Neural cell (in vitro differentiated cells): ENCODE measurements around the gene KIF16B. TPM values are rescaled to one million over a fixed set of nuclear protein-coding genes. Genes with fewer than 3 reads are reported as not detected.

Experiments used
- H2AFZ ChIP-seq: fragments of 200-600, 300-800 bp; sonication (generic), shearing (Covaris generic); 2 replicates; pipeline ENCODE4 v1.6.0; 2014; ENCODE audit warnings: low read depth, mild to moderate bottlenecking, antibody characterized with exemption, low read length, moderate library complexity
- H3F3A ChIP-seq: fragments of 200-600 bp; shearing (Covaris generic); 2 replicates; pipeline ENCODE4 v1.6.1; 2016; ENCODE audit warnings: mild to moderate bottlenecking, moderate library complexity, mixed read lengths, antibody characterized with exemption, low read length; ENCODE audit not compliant: insufficient read depth, poor library complexity, severe bottlenecking
- H3K27ac ChIP-seq: fragments of 200-600, 300-800 bp; sonication (generic), shearing (Covaris generic); 2 replicates; pipeline ENCODE4 v1.5.1; 2014; ENCODE audit warnings: mild to moderate bottlenecking, low read length, moderate library complexity
- H3K27me3 ChIP-seq: fragments of 300-800, 200-600 bp; sonication (generic), shearing (Covaris generic); 2 replicates; pipeline ENCODE4 v1.6.0; 2014; ENCODE audit warnings: mild to moderate bottlenecking, low read depth, low read length, moderate library complexity; ENCODE audit not compliant: insufficient read depth
- H3K36me3 ChIP-seq: fragments of 300-800, 200-600 bp; sonication (generic), shearing (Covaris generic); 2 replicates; pipeline ENCODE4 v1.5.1; 2014; ENCODE audit warnings: mild to moderate bottlenecking, antibody characterized with exemption, low read length, moderate library complexity; ENCODE audit not compliant: insufficient read depth
- H3K4me2 ChIP-seq: fragments of 300-800, 200-600 bp; sonication (generic), shearing (Covaris generic); 2 replicates; pipeline ENCODE4 v1.6.0; 2014; ENCODE audit warnings: mild to moderate bottlenecking, low read length
- H3K4me3 ChIP-seq: fragments of 300-800, 200-600 bp; sonication (generic), shearing (Covaris generic); 2 replicates; pipeline ENCODE4 v1.5.1; 2014; ENCODE audit warnings: mild to moderate bottlenecking, low read length, moderate library complexity
- H3K79me2 ChIP-seq: fragments of 200-600 bp; shearing (Covaris generic); replicated peaks from 2 replicates; pipeline ENCODE4 v1.6.0; 2014; ENCODE audit warnings: mild to moderate bottlenecking, low read length, moderate library complexity; ENCODE audit not compliant: insufficient read depth
- H3K9ac ChIP-seq: fragments of 300-800, 200-600 bp; sonication (generic), shearing (Covaris generic); 2 replicates; pipeline ENCODE4 v1.6.1; 2016; ENCODE audit warnings: mild to moderate bottlenecking, low read length, mixed read lengths
- H3K9me2 ChIP-seq: fragments of 200-600 bp; shearing (Covaris generic); 2 replicates; pipeline ENCODE4 v1.6.1; 2016; ENCODE audit warnings: mild to moderate bottlenecking, low read length, mixed read lengths; ENCODE audit not compliant: insufficient read depth
- H3K9me3 ChIP-seq: fragments of 200-600, 300-800 bp; sonication (generic), shearing (Covaris generic); 2 replicates; pipeline ENCODE4 v1.6.1; 2016; ENCODE audit warnings: mild to moderate bottlenecking, mixed run types, low read length, moderate library complexity, mixed read lengths
- H4K20me1 ChIP-seq: fragments of 200-600 bp; shearing (Covaris generic); 2 replicates; pipeline ENCODE4 v1.6.1; 2016; ENCODE audit warnings: mild to moderate bottlenecking, mixed run types; ENCODE audit not compliant: insufficient read depth
- EP300 ChIP-seq: fragments of 450-650 bp; conservative IDR thresholded peaks from 2 replicates; pipeline ENCODE4 v1.6.1; 2014; ENCODE audit warnings: antibody characterized with exemption, mild to moderate bottlenecking, moderate library complexity; ENCODE audit not compliant: poor library complexity, severe bottlenecking
- EZH2 ChIP-seq: fragments of 200-600, 300-800 bp; shearing (Covaris generic), sonication (generic); IDR thresholded peaks from 2 replicates; pipeline ENCODE4 v1.6.1; 2014; ENCODE audit warnings: antibody characterized with exemption, low read length, borderline replicate concordance, mild to moderate bottlenecking; ENCODE audit not compliant: insufficient read depth, poor library complexity, severe bottlenecking
- MXI1 ChIP-seq: fragments of 450-650 bp; conservative IDR thresholded peaks from 2 replicates; pipeline ENCODE4 v1.6.1; 2014; ENCODE audit warnings: antibody characterized with exemption, mild to moderate bottlenecking; ENCODE audit not compliant: poor library complexity, severe bottlenecking
- POLR2AphosphoS5 ChIP-seq: IDR thresholded peaks from 2 replicates; pipeline ENCODE4 v1.6.1; 2012
- RAD21 ChIP-seq: fragments of 450-650 bp; conservative IDR thresholded peaks from 2 replicates; pipeline ENCODE4 v1.6.1; 2014; ENCODE audit warnings: antibody characterized with exemption, mild to moderate bottlenecking, moderate library complexity
- SMC3 ChIP-seq: fragments of 450-650 bp; conservative IDR thresholded peaks from 2 replicates; pipeline ENCODE4 v1.6.1; 2014; ENCODE audit warnings: antibody characterized with exemption, mild to moderate bottlenecking, moderate library complexity; ENCODE audit not compliant: poor library complexity
- TAF1 ChIP-seq: IDR thresholded peaks from 2 replicates; pipeline ENCODE4 v1.6.1; 2012; ENCODE audit warnings: low read depth
- polyA plus RNA-seq: library from polyadenylated mRNA; depleted of rRNA; stranded (reverse); fragments of >200 nt; gene quantifications from 2 replicates; pipeline ENCODE4 v1.2.3, GENCODE V29; 2014
- TF ChIP-seq, protein P1 (sequence below): IDR thresholded peaks from 2 replicates; pipeline ENCODE4 v1.6.1; 2012; ENCODE audit warnings: borderline replicate concordance
- TF ChIP-seq, protein P2 (sequence below): fragments of 450-650 bp; IDR thresholded peaks from 2 replicates; pipeline ENCODE4 v1.5.1; 2014; ENCODE audit warnings: antibody characterized with exemption, mild to moderate bottlenecking, moderate library complexity; ENCODE audit not compliant: poor library complexity, severe bottlenecking

KIF16B gene
- polyA plus RNA-seq, 1 donor from 2014 or later = 3.8 TPM

DNA sequence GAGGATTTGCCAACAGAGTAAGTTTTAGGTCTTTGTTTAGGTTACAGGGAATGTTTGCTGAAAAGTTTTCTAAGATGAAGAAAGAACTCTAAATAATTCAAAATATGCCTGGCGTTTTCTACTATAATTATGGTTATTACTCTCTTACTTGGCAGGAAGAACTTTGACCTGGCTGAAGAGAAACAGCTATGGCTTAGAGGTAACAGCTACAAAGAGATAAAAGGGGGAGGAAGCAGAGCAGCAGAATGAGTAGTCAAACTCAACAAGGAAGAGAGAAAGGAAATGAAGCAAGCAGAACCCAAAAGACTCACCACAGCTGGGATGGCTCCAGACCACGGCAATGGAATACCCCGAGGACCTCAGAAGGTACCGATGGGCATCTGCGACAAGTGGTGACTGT lies 95.6 kb downstream of the KIF16B start:
- TF ChIP-seq POLR2AphosphoS5 (no peak), EZH2 (no peak), SMC3 (no peak), EP300 (no peak), MXI1 (no peak), TAF1 (no peak), RAD21 (no peak)
- TF ChIP-seq, protein P1, sequence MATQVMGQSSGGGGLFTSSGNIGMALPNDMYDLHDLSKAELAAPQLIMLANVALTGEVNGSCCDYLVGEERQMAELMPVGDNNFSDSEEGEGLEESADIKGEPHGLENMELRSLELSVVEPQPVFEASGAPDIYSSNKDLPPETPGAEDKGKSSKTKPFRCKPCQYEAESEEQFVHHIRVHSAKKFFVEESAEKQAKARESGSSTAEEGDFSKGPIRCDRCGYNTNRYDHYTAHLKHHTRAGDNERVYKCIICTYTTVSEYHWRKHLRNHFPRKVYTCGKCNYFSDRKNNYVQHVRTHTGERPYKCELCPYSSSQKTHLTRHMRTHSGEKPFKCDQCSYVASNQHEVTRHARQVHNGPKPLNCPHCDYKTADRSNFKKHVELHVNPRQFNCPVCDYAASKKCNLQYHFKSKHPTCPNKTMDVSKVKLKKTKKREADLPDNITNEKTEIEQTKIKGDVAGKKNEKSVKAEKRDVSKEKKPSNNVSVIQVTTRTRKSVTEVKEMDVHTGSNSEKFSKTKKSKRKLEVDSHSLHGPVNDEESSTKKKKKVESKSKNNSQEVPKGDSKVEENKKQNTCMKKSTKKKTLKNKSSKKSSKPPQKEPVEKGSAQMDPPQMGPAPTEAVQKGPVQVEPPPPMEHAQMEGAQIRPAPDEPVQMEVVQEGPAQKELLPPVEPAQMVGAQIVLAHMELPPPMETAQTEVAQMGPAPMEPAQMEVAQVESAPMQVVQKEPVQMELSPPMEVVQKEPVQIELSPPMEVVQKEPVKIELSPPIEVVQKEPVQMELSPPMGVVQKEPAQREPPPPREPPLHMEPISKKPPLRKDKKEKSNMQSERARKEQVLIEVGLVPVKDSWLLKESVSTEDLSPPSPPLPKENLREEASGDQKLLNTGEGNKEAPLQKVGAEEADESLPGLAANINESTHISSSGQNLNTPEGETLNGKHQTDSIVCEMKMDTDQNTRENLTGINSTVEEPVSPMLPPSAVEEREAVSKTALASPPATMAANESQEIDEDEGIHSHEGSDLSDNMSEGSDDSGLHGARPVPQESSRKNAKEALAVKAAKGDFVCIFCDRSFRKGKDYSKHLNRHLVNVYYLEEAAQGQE = no peak
- TF ChIP-seq, protein P2, sequence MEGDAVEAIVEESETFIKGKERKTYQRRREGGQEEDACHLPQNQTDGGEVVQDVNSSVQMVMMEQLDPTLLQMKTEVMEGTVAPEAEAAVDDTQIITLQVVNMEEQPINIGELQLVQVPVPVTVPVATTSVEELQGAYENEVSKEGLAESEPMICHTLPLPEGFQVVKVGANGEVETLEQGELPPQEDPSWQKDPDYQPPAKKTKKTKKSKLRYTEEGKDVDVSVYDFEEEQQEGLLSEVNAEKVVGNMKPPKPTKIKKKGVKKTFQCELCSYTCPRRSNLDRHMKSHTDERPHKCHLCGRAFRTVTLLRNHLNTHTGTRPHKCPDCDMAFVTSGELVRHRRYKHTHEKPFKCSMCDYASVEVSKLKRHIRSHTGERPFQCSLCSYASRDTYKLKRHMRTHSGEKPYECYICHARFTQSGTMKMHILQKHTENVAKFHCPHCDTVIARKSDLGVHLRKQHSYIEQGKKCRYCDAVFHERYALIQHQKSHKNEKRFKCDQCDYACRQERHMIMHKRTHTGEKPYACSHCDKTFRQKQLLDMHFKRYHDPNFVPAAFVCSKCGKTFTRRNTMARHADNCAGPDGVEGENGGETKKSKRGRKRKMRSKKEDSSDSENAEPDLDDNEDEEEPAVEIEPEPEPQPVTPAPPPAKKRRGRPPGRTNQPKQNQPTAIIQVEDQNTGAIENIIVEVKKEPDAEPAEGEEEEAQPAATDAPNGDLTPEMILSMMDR = no peak
- Histone ChIP-seq H3F3A (no peaks in the 10 kb centered on the region), H3K4me2 (no peak overlapping the region), H4K20me1 (no peaks in the 10 kb centered on the region), H3K27ac (no peak overlapping the region), H3K9me3 (no peaks in the 10 kb centered on the region), H3K36me3 (no peaks in the 10 kb centered on the region), H3K9me2 (no peaks in the 10 kb centered on the region), H3K4me3 (no peak overlapping the region), H3K79me2 (no peaks in the 10 kb centered on the region), H2AFZ (no peak overlapping the region), H3K27me3 (no peaks in the 10 kb centered on the region), H3K9ac (no peak overlapping the region)

- TF ChIP-seq, protein P2 = peak; percentile 88
- no peak for TF ChIP-seq EP300
- TF ChIP-seq RAD21 = peak; percentile 92
- TF ChIP-seq SMC3 = peak; percentile 91
- no peak for TF ChIP-seq MXI1
- no peak for TF ChIP-seq TAF1
- no peak for TF ChIP-seq EZH2
- no peak for TF ChIP-seq POLR2AphosphoS5
- TF ChIP-seq, protein P1 = no peak
- no peak overlapping the region for H3K4me2 ChIP-seq
- no peaks in the 10 kb centered on the region for H3K9me2 ChIP-seq
- no peaks in the 10 kb centered on the region for H3K27me3 ChIP-seq
- no peak overlapping the region for H3K9ac ChIP-seq
- H4K20me1 ChIP-seq = no peaks in the 10 kb centered on the region
- no peak overlapping the region for H2AFZ ChIP-seq
- H3K79me2 ChIP-seq = no peaks in the 10 kb centered on the region
- H3K9me3 ChIP-seq = no peaks in the 10 kb centered on the region
- no peaks in the 10 kb centered on the region for H3F3A ChIP-seq
- no peak overlapping the region for H3K27ac ChIP-seq
- no peak overlapping the region for H3K4me3 ChIP-seq
- H3K36me3 ChIP-seq = no peaks in the 10 kb centered on the region
Observed at GRCh38 chr20:16476032-16476431, 97.2 kb downstream of the KIF16B start.
